ENCODE measurements around the gene PPFIBP1. TPM values are rescaled to one million over a fixed set of nuclear protein-coding genes. Genes with fewer than 3 reads are reported as not detected.

PPFIBP1 gene
- polyA plus RNA-seq, 1 donor (not counting 4 experiments of a cell fraction or from before 2014, with no cell fraction given) = 83.5 TPM

DNA sequence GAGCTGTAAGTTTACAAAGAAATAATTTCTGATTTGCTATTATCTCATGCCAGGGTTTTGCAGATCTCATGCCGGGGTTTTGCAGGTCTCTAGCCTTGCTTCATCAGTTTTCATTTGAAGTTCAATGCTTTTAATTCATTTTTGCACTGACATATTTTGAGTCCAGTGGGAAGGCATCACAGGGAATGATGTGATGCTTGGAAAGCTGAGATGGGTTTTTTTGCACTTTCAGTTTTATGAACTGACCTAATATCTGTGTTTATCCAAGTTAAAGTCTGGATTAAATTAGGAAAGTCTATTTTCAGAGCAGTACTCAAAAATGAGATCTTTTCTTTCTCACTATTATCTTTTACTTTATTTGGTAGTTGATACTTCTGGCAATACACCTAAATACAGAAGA is 148.6 kb downstream of the PPFIBP1 start:
- H3K36me3 ChIP-seq (ENCODE audit: control insufficient read depth in 2 of 2, extremely low read depth in 1 of 2, insufficient read depth in 2 of 2, low read length in 2 of 2) = peaks cover 23 to 28% of the 10 kb centered on the region in 2 experiments
- dilution Hi-C loops (cut with MboI; ENCODE audit: extremely low pct_ligation_motif_present, low sequenced_read_pairs) = no loop called here
- no peak for FAIRE-seq
- H3K4me1 ChIP-seq (ENCODE audit: control insufficient read depth, extremely low read depth, insufficient read depth, low read length) = no peaks in the 10 kb centered on the region
- TF ChIP-seq, protein P1, sequence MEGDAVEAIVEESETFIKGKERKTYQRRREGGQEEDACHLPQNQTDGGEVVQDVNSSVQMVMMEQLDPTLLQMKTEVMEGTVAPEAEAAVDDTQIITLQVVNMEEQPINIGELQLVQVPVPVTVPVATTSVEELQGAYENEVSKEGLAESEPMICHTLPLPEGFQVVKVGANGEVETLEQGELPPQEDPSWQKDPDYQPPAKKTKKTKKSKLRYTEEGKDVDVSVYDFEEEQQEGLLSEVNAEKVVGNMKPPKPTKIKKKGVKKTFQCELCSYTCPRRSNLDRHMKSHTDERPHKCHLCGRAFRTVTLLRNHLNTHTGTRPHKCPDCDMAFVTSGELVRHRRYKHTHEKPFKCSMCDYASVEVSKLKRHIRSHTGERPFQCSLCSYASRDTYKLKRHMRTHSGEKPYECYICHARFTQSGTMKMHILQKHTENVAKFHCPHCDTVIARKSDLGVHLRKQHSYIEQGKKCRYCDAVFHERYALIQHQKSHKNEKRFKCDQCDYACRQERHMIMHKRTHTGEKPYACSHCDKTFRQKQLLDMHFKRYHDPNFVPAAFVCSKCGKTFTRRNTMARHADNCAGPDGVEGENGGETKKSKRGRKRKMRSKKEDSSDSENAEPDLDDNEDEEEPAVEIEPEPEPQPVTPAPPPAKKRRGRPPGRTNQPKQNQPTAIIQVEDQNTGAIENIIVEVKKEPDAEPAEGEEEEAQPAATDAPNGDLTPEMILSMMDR (optimal IDR thresholded peaks at IDR 0.05 in 1 of 3, IDR thresholded peaks at IDR 0.05 in 1 of 3, conservative IDR thresholded peaks at IDR 0.05 in 1 of 3; ENCODE audit: extremely low read depth in 1 of 3, insufficient read depth in 2 of 3, low read length in 3 of 3) = no peak
- no peak for TF ChIP-seq EZH2 (IDR thresholded peaks at IDR 0.05; ENCODE audit: low read length)
- H3K9ac ChIP-seq (ENCODE audit: control insufficient read depth, extremely low read depth, insufficient read depth, low read length) = no peak overlapping the region
- no peak overlapping the region for H3K4me2 ChIP-seq (ENCODE audit: control insufficient read depth, extremely low read depth, insufficient read depth, low read depth, low read length)
- no peaks in the 10 kb centered on the region for H3K79me2 ChIP-seq (ENCODE audit: control insufficient read depth, insufficient read depth, low read length)
- no peak overlapping the region for H3K4me3 ChIP-seq (ENCODE audit: control insufficient read depth in 2 of 3, extremely low read depth in 1 of 3, insufficient read depth in 2 of 3, low read depth in 1 of 3, low read length in 3 of 3)
- H3K9me1 ChIP-seq (ENCODE audit: control insufficient read depth, extremely low read depth, insufficient read depth, low read length) = no peaks in the 10 kb centered on the region
- no peak overlapping the region for H3K27ac ChIP-seq (ENCODE audit: control insufficient read depth, insufficient read depth, low read length)
- H2AFZ ChIP-seq (ENCODE audit: control insufficient read depth, low read length) = no peak overlapping the region
- no peaks in the 10 kb centered on the region for H3K9me3 ChIP-seq (ENCODE audit: control insufficient read depth, low read depth, low read length)
- DNase-seq (ENCODE audit: low read depth, low spot score) = no peak
- no peaks in the 10 kb centered on the region for H3K27me3 ChIP-seq (ENCODE audit: control insufficient read depth, extremely low read depth, insufficient read depth, low read length)
- no peaks in the 10 kb centered on the region for H4K20me1 ChIP-seq (ENCODE audit: control insufficient read depth, extremely low read depth, insufficient read depth, low read length)

- FAIRE-seq (no peak), DNase-seq (ENCODE audit: low read depth, low spot score) (no peak)
- H2AFZ ChIP-seq (ENCODE audit: control insufficient read depth, low read length) = no peak overlapping the region
- no peaks in the 10 kb centered on the region for H3K27me3 ChIP-seq (ENCODE audit: control insufficient read depth, extremely low read depth, insufficient read depth, low read length)
- no peak overlapping the region for H3K27ac ChIP-seq (ENCODE audit: control insufficient read depth, insufficient read depth, low read length)
- TF ChIP-seq, protein P1 (optimal IDR thresholded peaks at IDR 0.05 in 1 of 3, IDR thresholded peaks at IDR 0.05 in 1 of 3, conservative IDR thresholded peaks at IDR 0.05 in 1 of 3; ENCODE audit: extremely low read depth in 1 of 3, insufficient read depth in 2 of 3, low read length in 3 of 3) = no peak
- no peak for TF ChIP-seq EZH2 (IDR thresholded peaks at IDR 0.05; ENCODE audit: low read length)
- H3K36me3 ChIP-seq (ENCODE audit: control insufficient read depth in 2 of 2, extremely low read depth in 1 of 2, insufficient read depth in 2 of 2, low read length in 2 of 2) = peaks cover 19 to 26% of the 10 kb centered on the region in 2 experiments
- no peak overlapping the region for H3K4me3 ChIP-seq (ENCODE audit: control insufficient read depth in 2 of 3, extremely low read depth in 1 of 3, insufficient read depth in 2 of 3, low read depth in 1 of 3, low read length in 3 of 3)
- no peaks in the 10 kb centered on the region for H3K79me2 ChIP-seq (ENCODE audit: control insufficient read depth, insufficient read depth, low read length)
- H3K4me1 ChIP-seq (ENCODE audit: control insufficient read depth, extremely low read depth, insufficient read depth, low read length) = no peaks in the 10 kb centered on the region
- H4K20me1 ChIP-seq (ENCODE audit: control insufficient read depth, extremely low read depth, insufficient read depth, low read length) = no peaks in the 10 kb centered on the region
- no peaks in the 10 kb centered on the region for H3K9me3 ChIP-seq (ENCODE audit: control insufficient read depth, low read depth, low read length)
- no peak overlapping the region for H3K4me2 ChIP-seq (ENCODE audit: control insufficient read depth, extremely low read depth, insufficient read depth, low read depth, low read length)
- no peaks in the 10 kb centered on the region for H3K9me1 ChIP-seq (ENCODE audit: control insufficient read depth, extremely low read depth, insufficient read depth, low read length)
- dilution Hi-C loops (cut with MboI; ENCODE audit: extremely low pct_ligation_motif_present, low sequenced_read_pairs) = no loop called here
- H3K9ac ChIP-seq (ENCODE audit: control insufficient read depth, extremely low read depth, insufficient read depth, low read length) = no peak overlapping the region
These were observed 149.2 kb downstream of the PPFIBP1 start for GRCh38 chr12:27673101-27673718.
